MM.1S (cell line): ENCODE data around the gene KCNQ4.

Source experiments
- DNase-seq: peaks from one replicate; pipeline ENCODE4 v3.0.0-alpha.2; 2015
- H2AFZ ChIP-seq: fragments of 300-600 bp; sonication (generic); 2 replicates; pipeline ENCODE4 v1.6.0; 2016; ENCODE audit warnings: antibody characterized with exemption, low read length
- H3F3A ChIP-seq: fragments of 300-600 bp; sonication (generic); 2 replicates; pipeline ENCODE4 v1.6.1; 2016; ENCODE audit warnings: mild to moderate bottlenecking, antibody characterized with exemption, low read length, moderate library complexity, mixed read lengths; ENCODE audit not compliant: insufficient read depth
- H3K27ac ChIP-seq: fragments of 300-600 bp; sonication (generic); 2 replicates; pipeline ENCODE4 v1.5.1; 2016; ENCODE audit warnings: mild to moderate bottlenecking, low read length
- H3K27me3 ChIP-seq: fragments of 300-600 bp; sonication (generic); replicated peaks from 2 replicates; pipeline ENCODE4 v1.6.0; 2016; ENCODE audit warnings: low read length; ENCODE audit not compliant: insufficient read depth
- H3K36me3 ChIP-seq: fragments of 300-600 bp; sonication (generic); replicated peaks from 2 replicates; pipeline ENCODE4 v1.6.1; 2016; ENCODE audit warnings: mild to moderate bottlenecking, low read length, mixed read lengths; ENCODE audit not compliant: insufficient read depth
- H3K4me1 ChIP-seq: fragments of 300-600 bp; sonication (generic); 2 replicates; pipeline ENCODE4 v1.6.1; 2016; ENCODE audit warnings: low read length, mixed read lengths
- H3K4me2 ChIP-seq: fragments of 300-600 bp; sonication (generic); 2 replicates; pipeline ENCODE4 v1.6.0; 2016; ENCODE audit warnings: low read depth, low read length
- H3K4me3 ChIP-seq: fragments of 300-600 bp; sonication (generic); 2 replicates; pipeline ENCODE4 v1.5.1; 2016; ENCODE audit warnings: low read length, mixed read lengths
- H3K79me2 ChIP-seq: fragments of 300-600 bp; sonication (generic); 2 replicates; pipeline ENCODE4 v1.6.1; 2016; ENCODE audit warnings: mixed run types, low read length, mixed read lengths
- H3K9ac ChIP-seq: fragments of 300-600 bp; sonication (generic); 2 replicates; pipeline ENCODE4 v1.6.1; 2016; ENCODE audit warnings: low read length, mixed read lengths
- H3K9me2 ChIP-seq: fragments of 300-600 bp; sonication (generic); replicated peaks from 2 replicates; pipeline ENCODE4 v1.6.1; 2016; ENCODE audit warnings: mild to moderate bottlenecking, low read length, mixed read lengths; ENCODE audit not compliant: insufficient read depth
- H3K9me3 ChIP-seq: fragments of 300-600 bp; sonication (generic); replicated peaks from 2 replicates; pipeline ENCODE4 v1.6.1; 2016; ENCODE audit warnings: mild to moderate bottlenecking, low read length, mixed read lengths; ENCODE audit not compliant: insufficient read depth
- H4K20me1 ChIP-seq: fragments of 300-600 bp; sonication (generic); 2 replicates; pipeline ENCODE4 v1.6.1; 2016; ENCODE audit warnings: mild to moderate bottlenecking, low read length, moderate library complexity, mixed read lengths; ENCODE audit not compliant: insufficient read depth
- CTCF ChIP-seq: fragments of 300-600 bp; sonication (generic); IDR thresholded peaks from 2 replicates; pipeline ENCODE4 v1.5.1; 2016; ENCODE audit warnings: antibody characterized with exemption, low read length, mixed read lengths
- EZH2 ChIP-seq: fragments of 300-600 bp; sonication (generic); optimal IDR thresholded peaks from 2 replicates; pipeline ENCODE3; 2017; ENCODE audit warnings: low read depth, mild to moderate bottlenecking, antibody characterized with exemption, low read length, mixed read lengths
- EZH2phosphoT487 ChIP-seq: fragments of 300-600 bp; sonication (generic); IDR thresholded peaks from 2 replicates; pipeline ENCODE4 v1.6.1; 2018; ENCODE audit warnings: antibody characterized with exemption, low read length

The KCNQ4 gene

DNA sequence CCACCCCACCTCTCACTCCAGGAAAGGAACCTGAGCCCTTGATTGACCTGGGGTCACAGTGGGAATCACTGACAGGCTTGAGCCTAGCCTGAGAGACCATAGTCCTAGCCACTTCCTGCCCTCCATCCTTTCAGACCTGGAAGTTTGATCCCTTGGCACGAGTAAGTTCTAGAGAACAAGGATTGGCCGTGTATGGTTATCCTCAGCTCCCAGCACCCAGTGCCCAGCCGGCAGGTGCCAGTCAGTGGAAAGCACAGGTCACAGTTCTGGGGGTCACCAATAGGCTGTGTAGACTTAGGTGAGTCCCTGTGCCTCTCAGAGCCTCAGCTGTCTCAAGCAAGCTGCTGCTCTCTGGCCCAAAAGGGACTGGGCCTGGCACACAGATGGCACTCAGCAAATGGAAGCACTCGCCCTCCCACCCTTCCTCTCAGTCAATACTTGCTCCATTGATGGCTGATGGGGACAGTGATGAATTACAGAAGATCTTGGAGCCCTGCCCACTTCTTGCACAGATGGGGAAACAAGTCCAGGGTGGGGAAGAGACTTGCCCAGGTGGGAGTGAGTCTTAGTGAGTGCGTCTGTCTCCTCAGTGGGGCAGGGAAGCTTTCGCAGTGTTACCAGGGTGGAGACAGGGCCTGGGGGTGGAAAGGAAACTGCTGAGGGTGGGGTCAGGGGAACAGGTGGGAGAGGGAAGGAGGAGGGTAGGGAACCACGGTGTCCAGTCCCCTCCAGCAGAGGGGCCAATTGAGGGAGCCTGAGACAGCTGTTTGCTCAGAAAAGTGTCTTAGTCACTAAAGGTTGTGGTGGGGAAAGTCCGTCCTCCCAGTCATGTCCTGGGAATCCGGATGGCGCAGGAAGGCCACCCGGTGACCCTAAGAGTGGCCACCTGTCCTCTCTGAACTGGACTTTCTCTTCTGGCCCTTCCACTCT lies 2.6 kb upstream of the KCNQ4 start:
- no peaks in the 10 kb centered on the region for H3K4me1 ChIP-seq
- DNase-seq: no peak
- no peak overlapping the region for H3K4me3 ChIP-seq
- peaks cover 6% of the 10 kb centered on the region for H3K27me3 ChIP-seq
- no peaks in the 10 kb centered on the region for H3F3A ChIP-seq
- H3K79me2 ChIP-seq: no peaks in the 10 kb centered on the region
- no peak overlapping the region for H3K9ac ChIP-seq
- no peaks in the 10 kb centered on the region for H3K9me3 ChIP-seq
- no peak overlapping the region for H2AFZ ChIP-seq
- TF ChIP-seq EZH2phosphoT487 (no peak), EZH2 (no peak), CTCF (no peak)
- H3K27ac ChIP-seq: no peak overlapping the region
- H3K9me2 ChIP-seq: no peaks in the 10 kb centered on the region
- H3K36me3 ChIP-seq: no peaks in the 10 kb centered on the region
- H3K4me2 ChIP-seq: no peak overlapping the region
- no peaks in the 10 kb centered on the region for H4K20me1 ChIP-seq

DNA sequence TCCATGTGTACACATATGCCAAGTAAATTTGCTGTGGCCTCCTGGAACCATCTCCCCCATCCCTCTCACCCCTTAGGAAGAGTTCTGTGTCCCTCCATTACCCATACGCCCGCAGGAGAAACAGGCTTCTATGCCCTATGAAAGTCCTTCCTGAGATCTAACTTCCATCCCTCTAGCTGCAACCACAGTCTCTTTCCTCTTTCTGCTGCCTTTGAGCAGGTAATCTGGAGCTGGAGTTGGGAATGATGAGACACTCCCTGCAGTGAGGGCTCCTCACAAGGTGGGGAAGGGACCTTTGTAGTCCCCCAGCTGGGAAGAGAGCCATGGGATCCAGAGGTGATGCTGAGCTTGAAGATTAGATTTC lies 2.0 kb upstream of the KCNQ4 start:
- H3K4me3 ChIP-seq: no peak overlapping the region
- H2AFZ ChIP-seq: no peak overlapping the region
- no peak overlapping the region for H3K9ac ChIP-seq
- no peaks in the 10 kb centered on the region for H3K36me3 ChIP-seq
- H3K4me2 ChIP-seq: no peak overlapping the region
- H3K79me2 ChIP-seq: no peaks in the 10 kb centered on the region
- no peak for DNase-seq
- H3K27ac ChIP-seq: no peak overlapping the region
- TF ChIP-seq EZH2: no peak
- no peak for TF ChIP-seq EZH2phosphoT487
- no peak for TF ChIP-seq CTCF
- H3K9me3 ChIP-seq: no peaks in the 10 kb centered on the region
- H3K4me1 ChIP-seq: no peaks in the 10 kb centered on the region
- no peaks in the 10 kb centered on the region for H4K20me1 ChIP-seq
- H3F3A ChIP-seq: no peaks in the 10 kb centered on the region
- H3K27me3 ChIP-seq: peaks cover 6% of the 10 kb centered on the region
- no peaks in the 10 kb centered on the region for H3K9me2 ChIP-seq

DNA sequence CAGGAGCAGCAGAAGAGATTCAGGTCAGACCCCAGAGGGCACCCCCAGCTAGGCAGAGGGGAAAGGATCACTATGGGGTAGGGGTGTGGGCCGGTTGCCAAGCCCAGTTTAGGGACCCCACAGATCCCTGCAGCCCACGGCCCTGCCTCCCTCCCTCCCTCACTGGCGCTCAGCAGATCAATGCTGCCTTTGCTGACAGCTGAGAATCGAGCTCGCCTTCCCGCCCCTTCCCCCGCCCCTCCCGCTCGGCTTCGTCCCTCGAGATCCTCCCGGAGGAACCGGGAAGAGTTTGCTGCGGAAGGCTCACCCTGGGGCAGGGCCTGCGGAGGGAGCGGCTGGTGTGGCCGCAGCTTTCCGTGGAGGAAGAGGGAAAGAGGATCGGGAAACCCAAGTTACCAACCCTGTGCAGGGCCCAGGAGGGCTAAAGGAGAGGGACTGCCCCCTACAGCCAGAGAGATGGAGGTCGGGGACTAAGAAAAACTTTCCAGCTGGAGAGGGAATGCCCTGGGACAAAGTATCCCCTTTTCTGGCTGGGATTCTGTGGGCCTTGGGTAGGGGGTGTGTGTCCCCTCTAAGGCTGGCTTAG lies 1.1 kb upstream of the KCNQ4 start:
- no peaks in the 10 kb centered on the region for H3F3A ChIP-seq
- no peak overlapping the region for H3K27ac ChIP-seq
- no peak overlapping the region for H3K4me3 ChIP-seq
- H3K4me1 ChIP-seq: no peaks in the 10 kb centered on the region
- H3K79me2 ChIP-seq: no peaks in the 10 kb centered on the region
- H3K27me3 ChIP-seq: peaks cover 6% of the 10 kb centered on the region
- H3K9me3 ChIP-seq: no peaks in the 10 kb centered on the region
- H3K36me3 ChIP-seq: no peaks in the 10 kb centered on the region
- no peak overlapping the region for H2AFZ ChIP-seq
- no peak overlapping the region for H3K4me2 ChIP-seq
- no peak for TF ChIP-seq EZH2phosphoT487
- TF ChIP-seq EZH2: no peak
- no peak for TF ChIP-seq CTCF
- no peak overlapping the region for H3K9ac ChIP-seq
- no peaks in the 10 kb centered on the region for H3K9me2 ChIP-seq
- H4K20me1 ChIP-seq: no peaks in the 10 kb centered on the region
- no peak for DNase-seq
